ENCODE measurements around the gene ZFP3.
"Not testable (repeated sequence)": the region's sequence is repeated elsewhere in the genome, so short reads cannot be mapped to it uniquely, and the experiment has no call there.

- TF ChIP-seq, protein P1, sequence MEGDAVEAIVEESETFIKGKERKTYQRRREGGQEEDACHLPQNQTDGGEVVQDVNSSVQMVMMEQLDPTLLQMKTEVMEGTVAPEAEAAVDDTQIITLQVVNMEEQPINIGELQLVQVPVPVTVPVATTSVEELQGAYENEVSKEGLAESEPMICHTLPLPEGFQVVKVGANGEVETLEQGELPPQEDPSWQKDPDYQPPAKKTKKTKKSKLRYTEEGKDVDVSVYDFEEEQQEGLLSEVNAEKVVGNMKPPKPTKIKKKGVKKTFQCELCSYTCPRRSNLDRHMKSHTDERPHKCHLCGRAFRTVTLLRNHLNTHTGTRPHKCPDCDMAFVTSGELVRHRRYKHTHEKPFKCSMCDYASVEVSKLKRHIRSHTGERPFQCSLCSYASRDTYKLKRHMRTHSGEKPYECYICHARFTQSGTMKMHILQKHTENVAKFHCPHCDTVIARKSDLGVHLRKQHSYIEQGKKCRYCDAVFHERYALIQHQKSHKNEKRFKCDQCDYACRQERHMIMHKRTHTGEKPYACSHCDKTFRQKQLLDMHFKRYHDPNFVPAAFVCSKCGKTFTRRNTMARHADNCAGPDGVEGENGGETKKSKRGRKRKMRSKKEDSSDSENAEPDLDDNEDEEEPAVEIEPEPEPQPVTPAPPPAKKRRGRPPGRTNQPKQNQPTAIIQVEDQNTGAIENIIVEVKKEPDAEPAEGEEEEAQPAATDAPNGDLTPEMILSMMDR (IDR thresholded peaks at IDR 0.05): not testable (repeated sequence)
- not testable (repeated sequence) for TF ChIP-seq POLR2A (IDR thresholded peaks at IDR 0.05)
These were observed 64.6 kb downstream of the ZFP3 start for GRCh38 chr17:5142877-5143276.
